ENCODE results near the gene MXI1.

MXI1 gene

GRCh38 chr10:110278562-110279406 lies 71.4 kb downstream of the MXI1 start:
- DNase-seq: no peak

- peak; percentile 59 for DNase-seq
Measured at GRCh38 chr10:110279407-110279986, 72.1 kb downstream of the MXI1 start.

DNA sequence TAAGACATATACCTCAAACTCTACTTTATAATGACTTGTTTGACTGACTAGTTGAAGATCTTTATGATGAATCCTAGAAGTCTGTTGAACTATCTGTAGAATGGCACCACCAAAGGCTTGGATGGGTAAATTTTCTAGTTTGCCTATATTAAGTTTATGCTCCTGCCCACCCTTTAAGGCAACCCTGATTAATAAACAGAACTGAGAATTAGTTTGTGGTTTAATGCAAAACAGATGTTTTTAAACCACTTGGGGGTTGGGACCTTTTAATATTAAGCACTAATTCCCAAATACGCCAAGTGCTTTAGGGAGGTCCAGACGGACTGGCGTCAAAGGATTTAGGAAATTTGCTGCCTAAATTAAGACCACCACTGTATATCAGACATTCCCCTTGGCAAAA lies 76.9 kb downstream of the MXI1 start:
- DNase-seq: no peak

GRCh38 chr10:110285501-110285900 lies 78.1 kb downstream of the MXI1 start:
- no peak for DNase-seq

DNA sequence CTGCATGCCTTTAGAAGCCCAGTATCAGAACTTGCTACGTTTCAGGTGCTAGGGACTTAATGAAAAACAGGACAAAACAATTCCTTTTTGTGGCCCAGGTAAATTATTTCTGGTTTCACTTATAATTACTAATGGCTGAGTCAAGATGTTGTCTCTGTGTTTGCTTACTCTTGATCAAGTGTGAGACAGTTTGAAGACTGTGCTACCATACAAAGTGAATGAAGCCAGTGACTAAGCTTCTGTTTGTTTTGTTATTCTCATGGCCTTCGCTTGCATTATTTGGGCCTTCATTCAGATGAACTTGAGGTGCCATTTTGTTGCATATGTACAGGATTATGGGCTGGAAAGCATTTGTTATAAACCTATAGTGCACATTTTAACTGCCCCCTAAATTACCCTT lies 79.4 kb downstream of the MXI1 start:
- no peak for DNase-seq

DNA sequence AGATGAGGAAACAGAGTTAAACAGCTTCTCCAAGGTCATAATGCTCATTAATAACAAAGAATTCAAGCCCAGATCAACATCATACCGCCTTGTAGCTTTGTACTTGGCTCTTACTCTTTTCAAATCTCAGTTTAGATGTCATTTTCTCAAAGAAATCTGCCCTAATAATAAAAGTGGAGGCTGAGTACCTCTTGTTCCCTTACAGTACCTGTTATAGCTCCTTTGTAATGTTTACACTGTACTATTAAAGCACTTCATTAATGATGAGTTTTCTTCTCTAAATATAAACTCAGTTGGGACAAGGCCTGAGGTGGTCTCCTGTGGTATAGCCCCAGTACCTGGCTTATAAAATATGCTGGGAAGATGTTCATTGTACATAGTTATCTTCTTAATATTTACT lies 89.6 kb downstream of the MXI1 start:
- no peak for DNase-seq

GRCh38 chr10:110300486-110300986 lies 93.1 kb downstream of the MXI1 start:
- DNase-seq: no peak

GRCh38 chr10:110303681-110304080 lies 96.3 kb downstream of the MXI1 start:
- no peak for DNase-seq

GRCh38 chr10:110304394-110304779 lies 97.0 kb downstream of the MXI1 start:
- DNase-seq: no peak

GRCh38 chr10:110304780-110305421 lies 97.5 kb downstream of the MXI1 start, which contains the start of gene SMNDC1:
Gene SMNDC1 (minus strand): TSS chr10:110304920. CDS start chr10:110303587, 1,333 bp downstream.
- peak; percentile 97 for DNase-seq

GRCh38 chr10:110305767-110306451 lies 98.5 kb downstream of the MXI1 start:
- DNase-seq: peak; percentile 91

DNA sequence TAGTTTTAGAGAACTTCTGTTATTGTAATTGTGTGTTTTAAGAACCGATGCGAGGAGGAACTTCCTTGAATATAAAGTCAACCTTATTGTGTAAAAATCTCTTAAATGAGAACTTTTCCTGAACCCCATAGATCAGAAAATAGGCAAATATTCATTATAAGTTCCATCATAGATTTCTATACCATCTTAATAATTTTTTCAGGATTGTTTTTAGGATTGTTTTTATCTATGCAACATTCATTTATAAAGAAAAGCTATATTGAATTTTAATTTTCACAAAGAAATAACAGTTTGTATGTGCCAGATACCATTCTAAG lies 99.0 kb downstream of the MXI1 start:
- no peak for DNase-seq

- DNase-seq: no peak
Measured at GRCh38 chr10:110307805-110308204, 100.4 kb downstream of the MXI1 start.

- DNase-seq: no peak
Measured at GRCh38 chr10:110310741-110311140, 103.3 kb downstream of the MXI1 start.

DNA sequence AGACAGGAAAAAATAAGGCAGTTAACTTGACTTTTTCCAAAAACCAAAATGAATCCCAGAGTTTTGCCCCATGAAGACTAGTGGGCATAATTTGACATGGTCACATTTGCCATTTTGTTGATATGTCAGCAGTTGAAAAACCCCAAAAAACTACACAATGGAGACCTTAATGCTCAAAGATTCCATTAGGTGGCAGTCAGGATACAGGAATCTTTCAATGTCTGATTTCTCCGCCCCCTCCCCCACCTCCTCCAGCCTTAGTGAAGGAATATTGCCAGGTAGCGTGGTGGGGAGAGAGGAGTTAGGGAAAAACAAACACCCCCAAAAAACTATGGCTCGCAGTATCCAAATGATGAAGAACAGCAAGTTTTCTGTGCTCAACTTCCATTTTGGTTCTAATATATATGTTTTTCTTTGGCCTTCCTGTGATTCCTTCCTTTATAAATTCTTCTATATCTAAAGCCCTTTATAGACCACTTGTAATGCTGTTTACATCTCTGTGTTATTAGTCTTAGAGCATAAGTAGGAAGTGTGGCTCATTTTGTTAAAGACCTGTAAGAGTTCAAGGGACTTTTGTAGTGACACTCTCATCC lies 104.0 kb downstream of the MXI1 start:
- DNase-seq: peak; percentile 50

GRCh38 chr10:110312206-110312605 lies 104.8 kb downstream of the MXI1 start:
- DNase-seq: no peak

DNA sequence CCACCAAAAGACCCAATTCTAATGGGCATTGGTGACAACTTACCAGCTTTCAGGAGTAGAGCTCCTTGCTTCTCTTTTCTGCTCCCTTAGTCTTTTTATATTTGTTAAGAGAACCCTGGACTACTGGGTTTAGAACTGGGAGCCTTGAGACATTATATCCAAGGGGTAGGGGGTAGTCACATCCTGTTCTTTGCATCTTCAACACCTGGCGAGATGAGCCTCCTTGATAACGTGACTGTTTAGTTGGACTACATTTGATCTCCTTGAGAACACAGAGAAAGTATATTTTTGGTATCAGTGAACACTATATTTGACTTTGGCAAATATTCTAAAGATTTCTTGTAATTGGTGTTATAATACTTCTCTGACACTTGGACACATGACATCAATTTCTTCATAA lies 106.3 kb downstream of the MXI1 start:
- DNase-seq: no peak

- DNase-seq: no peak
Measured at GRCh38 chr10:110317866-110318850, 110.8 kb downstream of the MXI1 start.

DNA sequence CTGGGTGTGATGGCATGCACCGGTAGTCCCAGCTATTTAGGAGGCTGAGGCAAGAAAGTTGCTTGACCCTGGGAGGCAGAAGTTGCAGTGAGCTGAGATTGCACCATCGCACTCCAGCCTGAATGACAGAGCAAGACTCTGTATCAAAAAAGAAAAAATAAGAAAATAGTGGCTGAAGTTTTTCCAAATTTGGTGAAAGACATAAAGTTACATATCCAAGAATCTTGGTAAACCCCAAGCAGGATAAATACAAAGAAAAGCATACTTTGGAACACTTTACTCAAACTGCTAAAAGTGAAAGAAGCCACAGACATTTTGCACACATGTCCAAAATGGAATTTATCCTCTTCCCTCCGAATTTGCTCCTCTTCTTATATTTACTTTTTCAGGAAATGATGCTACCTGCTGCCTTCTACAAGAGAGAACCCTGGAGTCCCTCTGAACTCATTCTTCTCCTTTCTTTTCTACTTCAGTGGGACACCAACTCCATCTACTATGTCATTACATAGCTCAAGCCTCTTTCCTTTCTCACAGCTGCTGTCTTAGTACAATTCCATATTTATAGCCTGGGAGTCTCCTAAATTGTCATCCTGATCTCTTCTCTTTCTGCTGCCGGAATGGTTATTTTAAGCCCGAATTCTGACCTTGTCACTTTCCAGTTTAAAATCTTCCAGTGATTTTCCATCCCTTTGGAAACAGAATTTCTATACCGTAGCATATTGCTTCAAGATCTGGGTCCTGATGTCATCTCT lies 114.6 kb downstream of the MXI1 start:
- no peak for DNase-seq

DNA sequence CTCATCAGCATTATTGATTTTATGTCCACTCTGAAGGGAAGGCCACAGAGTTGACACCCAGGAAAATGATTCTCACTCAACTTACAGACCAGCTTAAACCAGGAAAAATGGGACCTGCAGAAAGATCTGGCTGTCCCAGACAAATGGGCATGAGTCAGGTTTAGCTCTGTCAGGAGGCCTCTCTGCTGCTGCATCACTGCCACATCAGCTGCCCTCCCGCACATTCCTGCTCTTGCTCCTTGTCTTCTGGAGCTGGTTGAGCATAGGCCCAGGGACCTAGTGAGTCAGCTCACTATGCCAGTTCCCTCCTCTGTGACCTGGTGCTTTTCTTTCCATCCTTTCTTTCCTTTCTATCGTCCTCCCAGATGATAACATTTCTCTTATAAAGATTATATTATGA lies 116.1 kb downstream of the MXI1 start:
- DNase-seq: peak; percentile 93
